Measurements from ENCODE around the gene GOLGA2.
"Not testable (repeated sequence)": the region's sequence is repeated elsewhere in the genome, so short reads cannot be mapped to it uniquely, and the experiment has no call there.

The GOLGA2 gene

DNA sequence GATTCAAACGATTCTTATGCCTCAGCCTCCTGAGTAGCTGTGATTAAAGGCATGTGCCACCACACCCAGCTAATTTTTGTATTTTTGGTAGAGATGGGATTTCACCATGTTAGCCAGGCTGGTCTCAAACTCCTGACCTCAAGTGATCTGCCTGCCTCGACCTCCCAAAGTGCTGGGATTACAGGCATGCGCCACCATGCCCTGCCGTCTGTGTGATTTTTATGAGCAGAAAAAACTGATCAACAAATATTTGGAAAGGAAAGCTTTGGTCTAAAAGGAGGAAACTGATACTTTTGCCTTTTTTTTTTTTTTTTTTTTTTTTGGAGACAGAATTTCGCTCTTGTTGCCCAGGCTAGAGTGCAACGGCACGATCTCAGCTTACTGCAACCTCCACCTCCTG lies 44.9 kb downstream of the GOLGA2 start:
- not testable (repeated sequence) for H3K27ac ChIP-seq (ENCODE audit: low read depth, low read length); H3K9me3 ChIP-seq (ENCODE audit: control insufficient read depth, insufficient read depth, low read depth, low read length); H3K4me3 ChIP-seq (ENCODE audit: low read depth, low read length); H3K9ac ChIP-seq (ENCODE audit: low read length); H3K4me1 ChIP-seq (ENCODE audit: control insufficient read depth, insufficient read depth, low read length); H3K27me3 ChIP-seq (ENCODE audit: control insufficient read depth, insufficient read depth, low read length)
- peaks cover 12% of the 10 kb centered on the region for H3K36me3 ChIP-seq (ENCODE audit: control insufficient read depth, insufficient read depth, low read length)

DNA sequence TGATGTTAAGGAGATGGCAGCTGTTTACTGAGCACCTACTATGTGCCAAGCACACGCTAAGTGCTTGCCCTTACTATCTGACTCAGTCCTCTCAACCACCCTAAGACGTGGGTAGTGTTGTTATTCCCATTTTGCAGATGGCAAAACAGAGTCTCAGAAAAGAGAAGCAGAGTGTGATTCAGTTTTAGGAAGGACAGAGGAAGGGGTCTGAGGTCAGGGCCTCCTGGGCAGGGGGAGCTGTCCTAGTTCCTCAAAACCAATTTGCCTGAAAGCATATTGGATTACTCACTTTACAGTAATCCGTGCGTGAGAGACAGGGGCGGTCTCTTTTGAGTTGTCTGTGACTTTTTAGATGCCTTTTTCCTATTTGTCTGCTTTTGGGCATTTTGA lies 49.4 kb downstream of the GOLGA2 start:
- Histone ChIP-seq H3K9ac (ENCODE audit: low read length) (no peak overlapping the region), H3K4me3 (ENCODE audit: low read depth, low read length) (no peak overlapping the region), H3K4me1 (ENCODE audit: control insufficient read depth, insufficient read depth, low read length) (no peaks in the 10 kb centered on the region), H3K9me3 (ENCODE audit: control insufficient read depth, insufficient read depth, low read depth, low read length) (no peaks in the 10 kb centered on the region), H3K27ac (ENCODE audit: low read depth, low read length) (no peak overlapping the region), H3K27me3 (ENCODE audit: control insufficient read depth, insufficient read depth, low read length) (no peaks in the 10 kb centered on the region), H3K36me3 (ENCODE audit: control insufficient read depth, insufficient read depth, low read length) (peaks cover 43% of the 10 kb centered on the region)

DNA sequence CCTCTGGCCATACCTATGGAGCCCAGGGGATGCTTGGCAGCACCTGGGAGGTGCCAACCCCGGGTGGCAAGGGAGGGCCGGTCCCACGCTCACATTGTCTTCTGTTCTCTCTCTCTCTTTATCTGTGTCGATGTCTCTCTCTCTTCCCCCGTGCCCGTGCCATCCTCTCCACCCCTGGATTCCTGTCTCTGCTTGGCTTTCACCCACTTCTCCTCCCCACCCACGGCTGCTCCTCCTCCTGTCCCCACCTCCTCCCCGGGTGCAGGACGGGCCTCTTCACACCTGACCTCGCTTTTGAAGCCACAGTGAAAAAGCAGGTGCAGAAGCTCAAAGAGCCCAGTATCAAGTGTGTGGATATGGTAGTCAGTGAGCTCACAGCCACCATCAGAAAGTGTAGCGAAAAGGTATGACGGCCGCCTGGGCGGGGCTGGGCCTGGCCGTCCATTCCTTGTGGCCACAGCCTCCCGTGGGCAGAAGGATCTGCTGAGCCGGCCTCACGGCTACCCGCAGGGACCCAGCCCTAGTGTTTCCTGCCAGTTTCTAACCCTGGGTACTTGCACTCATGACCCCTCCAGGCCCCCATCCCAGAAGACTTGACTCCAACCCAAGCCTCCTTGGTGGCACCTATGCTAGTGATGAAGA lies 49.9 kb downstream of the GOLGA2 start:
- Histone ChIP-seq H3K27ac (ENCODE audit: low read depth, low read length) (no peak overlapping the region), H3K36me3 (ENCODE audit: control insufficient read depth, insufficient read depth, low read length) (peaks cover 46% of the 10 kb centered on the region), H3K4me1 (ENCODE audit: control insufficient read depth, insufficient read depth, low read length) (no peaks in the 10 kb centered on the region), H3K9ac (ENCODE audit: low read length) (no peak overlapping the region), H3K27me3 (ENCODE audit: control insufficient read depth, insufficient read depth, low read length) (no peaks in the 10 kb centered on the region), H3K4me3 (ENCODE audit: low read depth, low read length) (no peak overlapping the region), H3K9me3 (ENCODE audit: control insufficient read depth, insufficient read depth, low read depth, low read length) (no peaks in the 10 kb centered on the region)

DNA sequence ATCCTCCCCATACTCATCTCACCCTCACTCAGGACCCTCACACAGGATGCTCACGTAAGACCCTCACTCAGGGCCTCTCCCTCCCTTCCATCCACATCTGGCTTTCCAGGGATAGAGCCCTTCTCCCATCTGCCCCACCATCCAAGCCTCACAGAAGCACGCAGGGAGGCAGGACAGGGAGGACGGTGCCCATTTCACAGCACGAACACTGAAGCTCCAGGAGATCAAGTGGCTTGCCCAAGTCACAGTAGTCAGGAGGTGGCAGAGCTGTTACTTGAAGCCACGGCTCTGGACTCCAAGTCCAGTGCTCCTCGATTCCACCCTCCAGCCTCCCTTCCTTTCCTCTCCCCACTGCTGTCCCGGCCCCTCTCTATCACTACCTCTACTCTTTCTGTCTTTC lies 50.9 kb downstream of the GOLGA2 start:
- Histone ChIP-seq H3K4me1 (ENCODE audit: control insufficient read depth, insufficient read depth, low read length) (no peaks in the 10 kb centered on the region), H3K27ac (ENCODE audit: low read depth, low read length) (no peak overlapping the region), H3K36me3 (ENCODE audit: control insufficient read depth, insufficient read depth, low read length) (peaks cover 53% of the 10 kb centered on the region), H3K9me3 (ENCODE audit: control insufficient read depth, insufficient read depth, low read depth, low read length) (no peaks in the 10 kb centered on the region), H3K27me3 (ENCODE audit: control insufficient read depth, insufficient read depth, low read length) (no peaks in the 10 kb centered on the region), H3K4me3 (ENCODE audit: low read depth, low read length) (no peak overlapping the region), H3K9ac (ENCODE audit: low read length) (no peak overlapping the region)

GRCh38 chr9:128222880-128223670 lies 52.7 kb downstream of the GOLGA2 start:
- no peaks in the 10 kb centered on the region for H3K27me3 ChIP-seq (ENCODE audit: control insufficient read depth, insufficient read depth, low read length)
- peaks cover 56% of the 10 kb centered on the region for H3K36me3 ChIP-seq (ENCODE audit: control insufficient read depth, insufficient read depth, low read length)

GRCh38 chr9:128222026-128222425 lies 53.8 kb downstream of the GOLGA2 start:
- H3K36me3 ChIP-seq (ENCODE audit: control insufficient read depth, insufficient read depth, low read length), result peaks cover 52% of the 10 kb centered on the region
- no peaks in the 10 kb centered on the region for H3K27me3 ChIP-seq (ENCODE audit: control insufficient read depth, insufficient read depth, low read length)
- no peaks in the 10 kb centered on the region for H3K9me3 ChIP-seq (ENCODE audit: control insufficient read depth, insufficient read depth, low read depth, low read length)
- H3K9ac ChIP-seq (ENCODE audit: low read length), result no peak overlapping the region
- no peak overlapping the region for H3K27ac ChIP-seq (ENCODE audit: low read depth, low read length)
- H3K4me3 ChIP-seq (ENCODE audit: low read depth, low read length), result no peak overlapping the region
- peaks cover 8% of the 10 kb centered on the region; the same call in 1 of the 2 replicates for H3K4me1 ChIP-seq (ENCODE audit: control insufficient read depth, insufficient read depth, low read length)

More at GRCh38 chr9:128222880-128223670, 52.7 kb downstream of the GOLGA2 start:
- no peak overlapping the region for H3K9ac ChIP-seq (ENCODE audit: low read length)
- no peak overlapping the region for H3K4me3 ChIP-seq (ENCODE audit: low read depth, low read length)
- peaks cover 3% of the 10 kb centered on the region; the same call in 1 of the 2 replicates for H3K4me1 ChIP-seq (ENCODE audit: control insufficient read depth, insufficient read depth, low read length)
- no peaks in the 10 kb centered on the region for H3K9me3 ChIP-seq (ENCODE audit: control insufficient read depth, insufficient read depth, low read depth, low read length)
- no peak overlapping the region for H3K27ac ChIP-seq (ENCODE audit: low read depth, low read length)

DNA sequence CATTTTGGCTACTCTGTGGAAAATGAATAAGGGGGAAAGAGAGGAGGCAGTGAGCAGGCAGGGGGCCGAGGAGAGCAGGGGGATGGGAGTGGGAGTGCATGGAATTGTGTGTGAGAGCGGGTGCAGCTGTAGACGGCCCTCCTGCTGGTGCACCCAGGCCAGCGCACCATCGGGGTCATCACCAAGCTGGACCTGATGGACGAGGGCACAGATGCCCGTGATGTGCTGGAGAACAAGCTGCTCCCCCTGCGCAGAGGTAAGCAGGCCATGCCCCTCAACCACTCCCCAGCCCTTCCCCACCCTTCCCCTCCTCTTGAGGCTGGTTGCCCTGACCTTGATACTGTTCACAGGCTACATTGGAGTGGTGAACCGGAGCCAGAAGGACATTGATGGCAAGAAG lies 56.0 kb downstream of the GOLGA2 start:
- Histone ChIP-seq H3K4me3 (ENCODE audit: low read depth, low read length) (no peak overlapping the region), H3K9me3 (ENCODE audit: control insufficient read depth, insufficient read depth, low read depth, low read length) (no peaks in the 10 kb centered on the region), H3K9ac (ENCODE audit: low read length) (no peak overlapping the region), H3K4me1 (ENCODE audit: control insufficient read depth, insufficient read depth, low read length) (peaks cover 12% of the 10 kb centered on the region; the same call in 1 of the 2 replicates), H3K27me3 (ENCODE audit: control insufficient read depth, insufficient read depth, low read length) (no peaks in the 10 kb centered on the region), H3K27ac (ENCODE audit: low read depth, low read length) (no peak overlapping the region), H3K36me3 (ENCODE audit: control insufficient read depth, insufficient read depth, low read length) (peaks cover 39% of the 10 kb centered on the region)

DNA sequence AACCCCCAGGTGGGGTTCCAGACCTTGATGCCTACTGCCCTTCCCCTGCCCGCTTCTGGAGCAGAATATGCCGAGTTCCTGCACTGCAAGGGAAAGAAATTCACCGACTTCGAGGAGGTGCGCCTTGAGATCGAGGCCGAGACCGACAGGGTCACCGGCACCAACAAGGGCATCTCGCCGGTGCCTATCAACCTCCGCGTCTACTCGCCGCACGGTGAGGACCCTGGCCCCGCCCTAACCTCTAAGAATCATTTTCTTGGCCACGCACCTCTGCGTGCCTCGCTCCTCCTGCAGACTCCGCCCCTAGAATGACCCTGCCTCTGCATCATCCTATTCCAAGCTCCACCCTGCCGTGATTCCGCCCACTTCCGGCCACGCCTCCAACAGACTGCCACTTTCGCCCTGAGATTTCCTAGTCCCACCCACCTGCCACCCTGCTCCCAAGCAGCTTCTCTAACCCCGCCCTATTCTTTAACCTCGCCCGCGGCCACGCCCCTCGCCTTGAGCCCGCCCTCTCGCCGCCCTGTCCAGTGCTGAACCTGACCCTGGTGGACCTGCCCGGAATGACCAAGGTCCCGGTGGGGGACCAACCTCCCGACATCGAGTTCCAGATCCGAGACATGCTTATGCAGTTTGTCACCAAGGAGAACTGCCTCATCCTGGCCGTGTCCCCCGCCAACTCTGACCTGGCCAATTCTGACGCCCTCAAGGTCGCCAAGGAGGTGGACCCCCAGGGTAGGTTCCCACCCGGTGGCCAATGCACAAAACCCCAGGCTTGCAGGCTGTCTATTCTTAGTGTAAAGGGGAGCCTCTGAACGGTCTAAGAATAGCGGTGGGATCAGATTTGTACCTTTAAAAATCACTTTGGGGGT lies 57.1 kb downstream of the GOLGA2 start:
- Histone ChIP-seq H3K4me1 (ENCODE audit: control insufficient read depth, insufficient read depth, low read length) (peaks cover 18% of the 10 kb centered on the region; the same call in 1 of the 2 replicates), H3K9me3 (ENCODE audit: control insufficient read depth, insufficient read depth, low read depth, low read length) (no peaks in the 10 kb centered on the region), H3K9ac (ENCODE audit: low read length) (no peak overlapping the region), H3K27me3 (ENCODE audit: control insufficient read depth, insufficient read depth, low read length) (no peaks in the 10 kb centered on the region), H3K4me3 (ENCODE audit: low read depth, low read length) (peak overlapping the region; percentile 46), H3K27ac (ENCODE audit: low read depth, low read length) (no peak overlapping the region), H3K36me3 (ENCODE audit: control insufficient read depth, insufficient read depth, low read length) (peaks cover 31% of the 10 kb centered on the region)

DNA sequence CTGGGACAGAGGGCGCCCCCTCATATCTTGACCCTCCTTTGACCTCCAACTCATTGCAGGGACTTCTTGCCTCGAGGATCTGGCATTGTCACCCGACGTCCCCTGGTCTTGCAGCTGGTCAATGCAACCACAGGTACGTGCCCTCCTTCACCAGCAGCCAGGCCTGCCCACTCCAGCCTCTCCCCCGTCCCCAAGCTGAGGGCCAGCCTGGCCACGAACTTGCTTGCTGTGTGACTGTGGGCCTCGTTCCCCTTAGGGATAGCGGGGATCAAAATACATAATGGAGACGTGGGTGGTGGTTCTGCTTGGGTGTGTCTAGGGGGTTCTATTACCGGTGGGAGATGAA lies 57.7 kb downstream of the GOLGA2 start:
- Histone ChIP-seq H3K9ac (ENCODE audit: low read length) (no peak overlapping the region), H3K27me3 (ENCODE audit: control insufficient read depth, insufficient read depth, low read length) (no peaks in the 10 kb centered on the region), H3K4me3 (ENCODE audit: low read depth, low read length) (peak overlapping the region; percentile 46), H3K36me3 (ENCODE audit: control insufficient read depth, insufficient read depth, low read length) (peaks cover 27% of the 10 kb centered on the region), H3K4me1 (ENCODE audit: control insufficient read depth, insufficient read depth, low read length) (peaks cover 18% of the 10 kb centered on the region; the same call in 1 of the 2 replicates), H3K9me3 (ENCODE audit: control insufficient read depth, insufficient read depth, low read depth, low read length) (no peaks in the 10 kb centered on the region), H3K27ac (ENCODE audit: low read depth, low read length) (no peak overlapping the region)

DNA sequence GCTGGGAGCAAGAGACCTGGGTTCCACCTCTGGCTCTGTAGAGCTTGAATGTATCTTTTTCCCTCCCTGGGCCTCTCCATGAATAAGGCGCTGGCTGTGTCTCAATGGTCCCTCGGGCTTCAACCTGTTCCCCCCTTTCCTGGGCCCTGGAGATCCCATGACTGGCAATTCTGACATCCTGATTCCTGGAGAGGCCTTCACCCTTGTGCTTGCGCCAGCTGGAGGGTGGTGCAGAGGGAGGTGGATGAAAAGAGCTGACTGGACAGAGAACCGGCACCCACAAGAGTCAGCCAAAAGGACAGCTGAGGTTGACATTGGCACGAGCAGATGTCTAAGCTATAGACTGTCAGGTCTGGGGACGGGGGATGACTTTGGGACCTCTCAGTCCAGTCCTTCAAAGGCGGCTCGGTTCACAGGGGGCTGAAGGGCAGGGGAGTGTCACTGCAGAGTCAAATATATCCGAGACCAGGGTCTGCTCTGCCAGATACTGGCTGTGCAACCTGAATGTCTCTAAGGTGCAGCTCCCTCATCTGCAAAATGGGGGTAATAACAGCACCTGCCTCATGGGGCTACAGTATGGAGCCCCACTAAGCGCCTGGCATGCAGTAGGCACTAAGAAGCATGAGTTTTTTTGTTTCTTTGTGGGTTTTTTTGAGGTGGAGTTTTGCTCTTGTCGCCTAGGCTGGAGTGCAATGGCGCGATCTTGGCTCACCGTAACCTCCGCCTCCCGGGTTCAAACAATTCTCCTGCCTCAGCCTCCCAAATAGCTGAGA lies 58.8 kb downstream of the GOLGA2 start:
- Histone ChIP-seq H3K27ac (ENCODE audit: low read depth, low read length) (no peak overlapping the region), H3K9ac (ENCODE audit: low read length) (no peak overlapping the region), H3K4me1 (ENCODE audit: control insufficient read depth, insufficient read depth, low read length) (peaks cover 18% of the 10 kb centered on the region; the same call in 1 of the 2 replicates), H3K27me3 (ENCODE audit: control insufficient read depth, insufficient read depth, low read length) (no peaks in the 10 kb centered on the region), H3K9me3 (ENCODE audit: control insufficient read depth, insufficient read depth, low read depth, low read length) (no peaks in the 10 kb centered on the region), H3K36me3 (ENCODE audit: control insufficient read depth, insufficient read depth, low read length) (peaks cover 17% of the 10 kb centered on the region), H3K4me3 (ENCODE audit: low read depth, low read length) (no peak overlapping the region)

All from HUES6 (cell line).